H9 (cell line): ENCODE measurements around the gene MYRIP. TPM values are rescaled to one million over a fixed set of nuclear protein-coding genes. Genes with fewer than 3 reads are reported as not detected.

Experiments
- DNase-seq: peaks from one replicate; pipeline ENCODE4 v3.0.0-alpha.2; 2017
- H2AFZ ChIP-seq: one replicate; pipeline ENCODE4 v1.6.1; 2013; ENCODE audit warnings: mild to moderate bottlenecking, low read length, control low read depth, moderate library complexity
- H2AK5ac ChIP-seq: 2 replicates; pipeline ENCODE4 v1.6.1; 2013; ENCODE audit warnings: low read length, control low read depth, mixed read lengths; ENCODE audit not compliant: insufficient read length
- H2BK120ac ChIP-seq: one replicate; pipeline ENCODE4 v1.6.1; 2013; ENCODE audit warnings: low read depth, mild to moderate bottlenecking, low read length, control low read depth, inconsistent platforms; ENCODE audit not compliant: poor library complexity, severe bottlenecking
- H2BK12ac ChIP-seq: 2 replicates; pipeline ENCODE4 v1.6.1; 2013; ENCODE audit warnings: low read length, control low read depth, mixed read lengths, low read depth; ENCODE audit not compliant: insufficient read length
- H2BK15ac ChIP-seq: 2 replicates; pipeline ENCODE4 v1.6.1; 2013; ENCODE audit warnings: low read depth, low read length, control low read depth
- H2BK20ac ChIP-seq: one replicate; pipeline ENCODE4 v1.6.1; 2013; ENCODE audit warnings: low read depth, mild to moderate bottlenecking, low read length, control low read depth, inconsistent platforms; ENCODE audit not compliant: poor library complexity, severe bottlenecking
- H2BK5ac ChIP-seq: 2 replicates; pipeline ENCODE4 v1.6.1; 2013; ENCODE audit warnings: low read length, control low read depth, mixed read lengths; ENCODE audit not compliant: insufficient read length
- H3K14ac ChIP-seq: 2 replicates; pipeline ENCODE4 v1.6.1; 2013; ENCODE audit warnings: low read length, control low read depth; ENCODE audit not compliant: insufficient read depth
- H3K18ac ChIP-seq: 2 replicates; pipeline ENCODE4 v1.6.1; 2013; ENCODE audit warnings: low read depth, mild to moderate bottlenecking, mixed read lengths, low read length, control low read depth; ENCODE audit not compliant: insufficient read length
- H3K23ac ChIP-seq: 2 replicates; pipeline ENCODE4 v1.6.1; 2013; ENCODE audit warnings: low read length, control low read depth, mixed read lengths, low read depth; ENCODE audit not compliant: insufficient read length
- H3K23me2 ChIP-seq: 2 replicates; pipeline ENCODE4 v1.6.1; 2013; ENCODE audit warnings: low read depth, mild to moderate bottlenecking, mixed read lengths, low read length, control low read depth; ENCODE audit not compliant: insufficient read length, poor library complexity, severe bottlenecking
- H3K27ac ChIP-seq: 2 replicates; pipeline ENCODE4 v1.5.1; 2013; ENCODE audit warnings: low read length, control low read depth, mixed read lengths, low read depth; ENCODE audit not compliant: insufficient read length
- H3K27me3 ChIP-seq: 2 replicates; pipeline ENCODE4 v1.6.1; 2013; ENCODE audit warnings: low read length, control low read depth, inconsistent platforms; ENCODE audit not compliant: insufficient read depth
- H3K4ac ChIP-seq: 2 replicates; pipeline ENCODE4 v1.6.1; 2013; ENCODE audit warnings: low read depth, mild to moderate bottlenecking, control low read depth, inconsistent platforms, low read length, moderate library complexity
- H3K4me1 ChIP-seq: 2 replicates; pipeline ENCODE4 v1.6.1; 2013; ENCODE audit warnings: low read length, control low read depth, inconsistent platforms; ENCODE audit not compliant: insufficient read depth
- H3K4me2 ChIP-seq: 2 replicates; pipeline ENCODE4 v1.6.1; 2013; ENCODE audit warnings: low read length, control low read depth, mixed read lengths; ENCODE audit not compliant: insufficient read length, insufficient read depth
- H3K56ac ChIP-seq: 2 replicates; pipeline ENCODE4 v1.6.1; 2013; ENCODE audit warnings: low read depth, mild to moderate bottlenecking, mixed read lengths, low read length, control low read depth; ENCODE audit not compliant: insufficient read length
- H3K79me1 ChIP-seq: 2 replicates; pipeline ENCODE4 v1.6.1; 2013; ENCODE audit warnings: low read depth, mild to moderate bottlenecking, moderate library complexity, low read length, control low read depth, inconsistent platforms; ENCODE audit not compliant: insufficient read depth, poor library complexity, severe bottlenecking
- H3K79me2 ChIP-seq: 2 replicates; pipeline ENCODE4 v1.6.1; 2013; ENCODE audit warnings: low read length, control low read depth, inconsistent platforms; ENCODE audit not compliant: insufficient read depth
- H3K9ac ChIP-seq: 2 replicates; pipeline ENCODE4 v1.6.1; 2013; ENCODE audit warnings: low read length, control low read depth, mixed read lengths; ENCODE audit not compliant: insufficient read length; ENCODE audit errors: extremely low read depth
- H3K9me3 ChIP-seq: one replicate; pipeline ENCODE4 v1.6.1; 2013; ENCODE audit warnings: low read depth, low read length, inconsistent platforms; ENCODE audit not compliant: control insufficient read depth
- H3T11ph ChIP-seq: one replicate; pipeline ENCODE4 v1.6.1; 2013; ENCODE audit warnings: mild to moderate bottlenecking, low read length, control low read depth, inconsistent platforms
- H4K20me1 ChIP-seq: one replicate; pipeline ENCODE4 v1.6.1; 2013; ENCODE audit not compliant: control insufficient read depth, insufficient read length, insufficient read depth
- H4K5ac ChIP-seq: 2 replicates; pipeline ENCODE4 v1.6.1; 2013; ENCODE audit warnings: low read depth, mild to moderate bottlenecking, mixed read lengths, low read length, control low read depth; ENCODE audit not compliant: insufficient read length
- H4K8ac ChIP-seq: replicated peaks from 2 replicates; pipeline ENCODE4 v1.6.1; 2013; ENCODE audit warnings: low read length, control low read depth, mixed read lengths, low read depth; ENCODE audit not compliant: insufficient read length
- H4K91ac ChIP-seq: 2 replicates; pipeline ENCODE4 v1.6.1; 2013; ENCODE audit warnings: low read depth, mild to moderate bottlenecking, moderate library complexity, mixed read lengths, low read length, control low read depth; ENCODE audit not compliant: insufficient read length
- H3K27ac Mint-ChIP-seq, 3 experiments: 2 replicates in 2 of 3; 3 replicates in 1 of 3; pipeline ENCODE4 v1.8.0; 2020 to 2021; ENCODE audit warnings: mixed read lengths in 3 of 3, mild to moderate bottlenecking in 1 of 3, moderate library complexity in 1 of 3
- H3K27me3 Mint-ChIP-seq: 2 replicates; pipeline ENCODE4 v1.8.0; 2021; ENCODE audit warnings: low read depth, mild to moderate bottlenecking, moderate library complexity, mixed read lengths
- H3K36me3 Mint-ChIP-seq, 3 experiments: 2 replicates in 2 of 3; 3 replicates in 1 of 3; pipeline ENCODE4 v1.8.0; 2020 to 2021; ENCODE audit warnings: low read depth in 3 of 3, mixed read lengths in 3 of 3; ENCODE audit not compliant: insufficient read depth in 1 of 3
- H3K4me1 Mint-ChIP-seq, 2 experiments: 2 replicates each; pipeline ENCODE4 v1.8.0; 2020; ENCODE audit warnings: mixed read lengths in 2 of 2
- H3K4me3 Mint-ChIP-seq, 2 experiments: 2 replicates in 1 of 2; 3 replicates in 1 of 2; pipeline ENCODE4 v1.8.0; 2020 to 2021; ENCODE audit warnings: mild to moderate bottlenecking in 2 of 2, mixed read lengths in 2 of 2, moderate library complexity in 1 of 2
- H3K9me3 Mint-ChIP-seq, 2 experiments: 2 replicates in 1 of 2; 3 replicates in 1 of 2; pipeline ENCODE4 v1.8.0; 2020; ENCODE audit warnings: mild to moderate bottlenecking in 2 of 2, mixed read lengths in 2 of 2, moderate library complexity in 1 of 2
- CTCF ChIP-seq: fragments of 200-600 bp; sonication (generic); conservative IDR thresholded peaks from 3 replicates; pipeline ENCODE4 v1.8.0; 2021; ENCODE audit warnings: antibody characterized with exemption, mild to moderate bottlenecking
- WGBS: extraction: QIAGEN DNeasy Blood & Tissue Kit; methylation state at CpG from one replicate; pipeline ENCODE4 v1.1.7; 2013; ENCODE audit warnings: missing lambda C conversion rate, low lambda C conversion rate, mixed read lengths; ENCODE audit not compliant: insufficient read length; ENCODE audit errors: extremely low coverage; 5-methylcytosine and 5-hydroxymethylcytosine counted together
- total RNA-seq: library from RNA; stranded (reverse); gene quantifications from 2 replicates; pipeline ENCODE4 v1.2.1, GENCODE V29; 2021

Gene MYRIP
- total RNA-seq, 1 experiment from 2014 or later = 1.8 TPM

GRCh38 chr3:40302784-40303183 lies 493.4 kb downstream of the MYRIP start:
- H3T11ph ChIP-seq = no peak overlapping the region
- no peak overlapping the region for H3K4me3 Mint-ChIP-seq
- H3K23me2 ChIP-seq = no peaks in the 10 kb centered on the region
- H3K9ac ChIP-seq = no peak overlapping the region
- no peaks in the 10 kb centered on the region for H4K20me1 ChIP-seq
- no peak overlapping the region for H2BK20ac ChIP-seq
- no peak overlapping the region for H2BK12ac ChIP-seq
- H2AFZ ChIP-seq = no peak overlapping the region
- no peak overlapping the region for H3K18ac ChIP-seq
- no peak overlapping the region for H3K56ac ChIP-seq
- H2BK5ac ChIP-seq = no peak overlapping the region
- H3K36me3 Mint-ChIP-seq = peaks cover 0 to 6% (median 0%) of the 10 kb centered on the region in 3 experiments; a peak in 1 of 7 replicates
- no peak overlapping the region for H3K4me2 ChIP-seq
- DNase-seq = no peak
- H4K5ac ChIP-seq = no peak overlapping the region
- H3K4ac ChIP-seq = no peak overlapping the region
- no peaks in the 10 kb centered on the region for H3K79me1 ChIP-seq
- H4K91ac ChIP-seq = no peak overlapping the region
- no peak overlapping the region for H3K27ac Mint-ChIP-seq
- H3K4me1 ChIP-seq = 0 out of 2 replicates have a peak, but pooled peaks cover 2% of the 10 kb centered on the region
- H3K27me3 ChIP-seq = no peaks in the 10 kb centered on the region
- H3K14ac ChIP-seq = no peak overlapping the region
- H3K9me3 Mint-ChIP-seq = peaks cover 0 to 2% of the 10 kb centered on the region in 2 experiments; a peak in 1 of 5 replicates
- H4K8ac ChIP-seq = no peak overlapping the region
- H3K9me3 ChIP-seq = no peaks in the 10 kb centered on the region
- H3K4me1 Mint-ChIP-seq = no peaks in the 10 kb centered on the region
- H3K27me3 Mint-ChIP-seq = no peaks in the 10 kb centered on the region
- no peak overlapping the region for H2BK15ac ChIP-seq
- H3K79me2 ChIP-seq = no peaks in the 10 kb centered on the region
- no peak overlapping the region for H2AK5ac ChIP-seq
- no peak overlapping the region for H3K23ac ChIP-seq
- H2BK120ac ChIP-seq = no peak overlapping the region
- WGBS = no CpG with 5 or more reads among the region's 1 CpG
- no peak overlapping the region for H3K27ac ChIP-seq
- TF ChIP-seq CTCF = no peak
